Measurements from ENCODE around the gene SRI.

Gene SRI

DNA sequence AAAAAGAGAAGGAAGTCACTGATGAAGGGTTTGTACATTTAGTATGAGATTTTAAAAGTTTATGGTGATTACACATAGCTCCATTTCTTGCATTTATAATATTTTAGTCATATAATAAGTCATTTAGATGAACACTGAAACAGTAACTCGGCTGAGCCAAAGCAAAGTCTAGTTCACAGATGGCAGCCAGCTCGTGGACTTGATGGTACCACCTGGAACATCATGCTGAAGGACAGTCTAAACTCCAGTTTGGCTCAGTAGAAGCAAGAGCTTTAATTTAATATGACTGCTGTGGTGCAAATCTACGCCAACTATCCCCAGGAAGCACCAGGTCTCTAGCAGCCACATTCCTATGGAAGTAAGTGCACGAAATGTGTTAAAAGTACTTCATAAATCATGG lies 16.4 kb downstream of the SRI start:
- Histone ChIP-seq H3K27me3 (ENCODE audit: insufficient read depth, low read depth) (no peaks in the 10 kb centered on the region), H3K36me3 (ENCODE audit: insufficient read depth) (peaks cover 13% of the 10 kb centered on the region; the same call in 1 of the 2 replicates), H3K4me2 (no peak overlapping the region), H2AFZ (ENCODE audit: low read depth) (no peak overlapping the region), H3K27ac (no peak overlapping the region), H3K4me3 (IDR thresholded peaks at IDR 0.05; ENCODE audit: insufficient read depth, low read depth, low read length) (no peak overlapping the region), H3K4me1 (ENCODE audit: low read depth, poor library complexity, severe bottlenecking) (peaks cover 52% of the 10 kb centered on the region), H3K9ac (no peak overlapping the region), H4K20me1 (ENCODE audit: insufficient read depth) (no peaks in the 10 kb centered on the region; the same call in 1 of the 2 replicates), H3K79me2 (ENCODE audit: insufficient read depth, low read depth) (0 out of 2 replicates have a peak, but pooled peaks cover 1% of the 10 kb centered on the region)
- TF ChIP-seq, protein P1, sequence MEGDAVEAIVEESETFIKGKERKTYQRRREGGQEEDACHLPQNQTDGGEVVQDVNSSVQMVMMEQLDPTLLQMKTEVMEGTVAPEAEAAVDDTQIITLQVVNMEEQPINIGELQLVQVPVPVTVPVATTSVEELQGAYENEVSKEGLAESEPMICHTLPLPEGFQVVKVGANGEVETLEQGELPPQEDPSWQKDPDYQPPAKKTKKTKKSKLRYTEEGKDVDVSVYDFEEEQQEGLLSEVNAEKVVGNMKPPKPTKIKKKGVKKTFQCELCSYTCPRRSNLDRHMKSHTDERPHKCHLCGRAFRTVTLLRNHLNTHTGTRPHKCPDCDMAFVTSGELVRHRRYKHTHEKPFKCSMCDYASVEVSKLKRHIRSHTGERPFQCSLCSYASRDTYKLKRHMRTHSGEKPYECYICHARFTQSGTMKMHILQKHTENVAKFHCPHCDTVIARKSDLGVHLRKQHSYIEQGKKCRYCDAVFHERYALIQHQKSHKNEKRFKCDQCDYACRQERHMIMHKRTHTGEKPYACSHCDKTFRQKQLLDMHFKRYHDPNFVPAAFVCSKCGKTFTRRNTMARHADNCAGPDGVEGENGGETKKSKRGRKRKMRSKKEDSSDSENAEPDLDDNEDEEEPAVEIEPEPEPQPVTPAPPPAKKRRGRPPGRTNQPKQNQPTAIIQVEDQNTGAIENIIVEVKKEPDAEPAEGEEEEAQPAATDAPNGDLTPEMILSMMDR (conservative IDR thresholded peaks at IDR 0.05; ENCODE audit: low read depth, low read length) = no peak

DNA sequence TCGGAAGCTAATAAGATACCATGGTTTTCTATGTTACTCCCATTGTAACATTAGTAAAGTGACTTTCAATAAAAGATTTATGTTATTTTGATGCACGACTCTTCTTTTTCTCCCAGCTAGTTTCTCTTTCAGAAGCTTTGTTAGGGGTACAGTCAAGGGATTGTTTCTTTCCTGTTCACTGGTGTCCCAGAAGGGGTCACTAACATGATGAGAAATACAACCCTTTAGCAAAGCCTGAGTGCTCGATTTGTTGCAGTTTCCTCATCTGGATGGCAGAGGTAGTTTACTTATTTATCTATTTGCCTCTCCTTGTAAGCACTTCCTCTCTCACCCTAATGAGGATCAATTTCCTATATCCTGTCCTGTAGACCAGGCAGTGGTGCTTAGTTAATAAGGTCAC lies 17.0 kb downstream of the SRI start:
- TF ChIP-seq, protein P1 (conservative IDR thresholded peaks at IDR 0.05; ENCODE audit: low read depth, low read length) = no peak
- Histone ChIP-seq H4K20me1 (ENCODE audit: insufficient read depth) (no peaks in the 10 kb centered on the region; the same call in 1 of the 2 replicates), H2AFZ (ENCODE audit: low read depth) (no peak overlapping the region), H3K4me1 (ENCODE audit: low read depth, poor library complexity, severe bottlenecking) (peaks cover 46% of the 10 kb centered on the region), H3K27ac (no peak overlapping the region), H3K4me2 (no peak overlapping the region), H3K9ac (no peak overlapping the region), H3K79me2 (ENCODE audit: insufficient read depth, low read depth) (no peaks in the 10 kb centered on the region), H3K27me3 (ENCODE audit: insufficient read depth, low read depth) (no peaks in the 10 kb centered on the region), H3K4me3 (IDR thresholded peaks at IDR 0.05; ENCODE audit: insufficient read depth, low read depth, low read length) (no peak overlapping the region), H3K36me3 (ENCODE audit: insufficient read depth) (peaks cover 8% of the 10 kb centered on the region; the same call in 1 of the 2 replicates)

DNA sequence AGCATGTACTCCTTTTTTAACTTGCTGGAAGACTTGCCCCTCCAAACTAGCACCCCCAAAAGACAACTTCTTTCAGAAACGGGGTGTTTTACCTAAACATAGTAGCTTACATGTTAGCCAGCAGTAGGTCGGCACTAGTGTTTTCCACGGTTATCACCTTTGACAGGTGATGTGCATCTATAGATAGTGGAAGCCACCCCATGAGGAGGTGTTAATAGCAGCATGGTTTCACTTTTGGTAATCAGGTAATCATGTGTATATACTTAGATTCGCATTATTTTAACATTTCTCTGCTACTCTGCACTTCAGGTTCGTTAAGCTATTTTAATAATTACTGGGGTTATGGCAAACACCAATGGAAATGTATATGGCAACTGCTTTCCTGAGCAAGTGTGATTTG lies 17.6 kb downstream of the SRI start:
- Histone ChIP-seq H3K9ac (no peak overlapping the region), H3K4me3 (IDR thresholded peaks at IDR 0.05; ENCODE audit: insufficient read depth, low read depth, low read length) (no peak overlapping the region), H4K20me1 (ENCODE audit: insufficient read depth) (no peaks in the 10 kb centered on the region; the same call in 1 of the 2 replicates), H3K27ac (no peak overlapping the region), H3K4me2 (no peak overlapping the region), H3K36me3 (ENCODE audit: insufficient read depth) (peaks cover 5% of the 10 kb centered on the region; the same call in 1 of the 2 replicates), H2AFZ (ENCODE audit: low read depth) (no peak overlapping the region), H3K79me2 (ENCODE audit: insufficient read depth, low read depth) (no peaks in the 10 kb centered on the region), H3K4me1 (ENCODE audit: low read depth, poor library complexity, severe bottlenecking) (peaks cover 40% of the 10 kb centered on the region), H3K27me3 (ENCODE audit: insufficient read depth, low read depth) (no peaks in the 10 kb centered on the region)
- TF ChIP-seq, protein P1 (conservative IDR thresholded peaks at IDR 0.05; ENCODE audit: low read depth, low read length) = no peak

DNA sequence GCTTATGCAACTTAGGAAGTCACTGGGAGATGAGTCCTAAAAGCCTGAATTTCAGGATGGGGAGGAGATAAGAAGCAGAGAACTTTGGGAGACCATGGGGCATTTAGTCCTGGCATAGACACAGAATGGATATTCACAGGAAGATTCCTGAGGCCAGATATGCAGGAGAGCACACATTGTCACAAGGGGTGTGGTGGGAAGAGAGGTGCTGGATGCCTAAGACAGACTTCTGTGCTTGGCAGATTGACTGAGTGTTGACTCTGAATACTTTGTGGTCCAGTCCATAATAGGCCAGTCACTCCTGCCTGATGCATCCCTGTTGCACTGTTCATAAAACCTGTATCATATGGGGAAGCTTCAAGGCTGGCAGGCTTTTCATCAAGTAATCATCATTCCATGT lies 18.5 kb downstream of the SRI start:
- Histone ChIP-seq H3K4me3 (IDR thresholded peaks at IDR 0.05; ENCODE audit: insufficient read depth, low read depth, low read length) (no peak overlapping the region), H3K4me1 (ENCODE audit: low read depth, poor library complexity, severe bottlenecking) (peaks cover 31% of the 10 kb centered on the region), H4K20me1 (ENCODE audit: insufficient read depth) (no peaks in the 10 kb centered on the region; the same call in 1 of the 2 replicates), H3K79me2 (ENCODE audit: insufficient read depth, low read depth) (no peaks in the 10 kb centered on the region), H3K27me3 (ENCODE audit: insufficient read depth, low read depth) (no peaks in the 10 kb centered on the region), H3K9ac (no peak overlapping the region), H3K4me2 (no peak overlapping the region), H2AFZ (ENCODE audit: low read depth) (no peak overlapping the region), H3K27ac (no peak overlapping the region), H3K36me3 (ENCODE audit: insufficient read depth) (peaks cover 3% of the 10 kb centered on the region; the same call in 1 of the 2 replicates)
- TF ChIP-seq, protein P1 (conservative IDR thresholded peaks at IDR 0.05; ENCODE audit: low read depth, low read length) = no peak

Data from KMS-11 (cell line).